ENCODE results near the gene NKX2-4. TPM values are rescaled to one million over a fixed set of nuclear protein-coding genes. Genes with fewer than 3 reads are reported as not detected.

The NKX2-4 gene
- total RNA-seq, 1 experiment from 2014 or later, result 0.15 TPM

- H3K18ac ChIP-seq (ENCODE audit: insufficient read length, low read depth, low read length), result no peak overlapping the region
- H3K23me2 ChIP-seq (ENCODE audit: insufficient read length, low read depth, low read length, poor library complexity, severe bottlenecking), result no peaks in the 10 kb centered on the region
- H4K20me1 ChIP-seq (ENCODE audit: control insufficient read depth, insufficient read depth, insufficient read length), result no peaks in the 10 kb centered on the region
- no peak overlapping the region for H2BK20ac ChIP-seq (ENCODE audit: low read depth, low read length, poor library complexity, severe bottlenecking)
- H3K27ac Mint-ChIP-seq, result no peak overlapping the region
- no peaks in the 10 kb centered on the region for H3K27me3 ChIP-seq (ENCODE audit: insufficient read depth, low read length)
- H3K9me3 ChIP-seq (ENCODE audit: control insufficient read depth, low read depth, low read length), result no peaks in the 10 kb centered on the region
- H3K9ac ChIP-seq (ENCODE audit: extremely low read depth, insufficient read length, low read length), result no peak overlapping the region
- peaks cover 2% of the 10 kb centered on the region for H3K79me1 ChIP-seq (ENCODE audit: insufficient read depth, low read depth, low read length, poor library complexity, severe bottlenecking)
- H3K23ac ChIP-seq (ENCODE audit: insufficient read length, low read depth, low read length), result no peak overlapping the region
- peaks cover 11 to 12% of the 10 kb centered on the region in 2 experiments; a peak in 3 of 4 replicates for H3K4me1 Mint-ChIP-seq
- H3K4ac ChIP-seq (ENCODE audit: low read depth, low read length), result no peak overlapping the region
- H3K14ac ChIP-seq (ENCODE audit: insufficient read depth, low read length), result no peak overlapping the region
- no peak overlapping the region for H2AK5ac ChIP-seq (ENCODE audit: insufficient read length, low read length)
- no peak overlapping the region for H4K8ac ChIP-seq (replicated peaks; ENCODE audit: insufficient read length, low read depth, low read length)
- no peak overlapping the region for H3K27ac ChIP-seq (ENCODE audit: insufficient read length, low read depth, low read length)
- H2BK120ac ChIP-seq (ENCODE audit: low read depth, low read length, poor library complexity, severe bottlenecking), result no peak overlapping the region
- no peak overlapping the region for H2BK12ac ChIP-seq (ENCODE audit: insufficient read length, low read depth, low read length)
- no peak overlapping the region for H3T11ph ChIP-seq (ENCODE audit: low read length)
- H2AFZ ChIP-seq (ENCODE audit: low read length), result no peak overlapping the region
- H3K79me2 ChIP-seq (ENCODE audit: insufficient read depth, low read length), result peaks cover 2% of the 10 kb centered on the region; the same call in 1 of the 2 replicates
- H2BK5ac ChIP-seq (ENCODE audit: insufficient read length, low read length), result no peak overlapping the region
- no peak overlapping the region for H3K4me3 Mint-ChIP-seq
- no peak for DNase-seq
- no peaks in the 10 kb centered on the region for H3K27me3 Mint-ChIP-seq (ENCODE audit: low read depth)
- no peak overlapping the region for H2BK15ac ChIP-seq (ENCODE audit: low read depth, low read length)
- no peak overlapping the region for H4K5ac ChIP-seq (ENCODE audit: insufficient read length, low read depth, low read length)
- peaks cover 17 to 44% (median 37%) of the 10 kb centered on the region in 3 experiments; a peak in 6 of 7 replicates for H3K36me3 Mint-ChIP-seq (ENCODE audit: insufficient read depth in 1 of 3, low read depth in 3 of 3)
- no peak overlapping the region for H4K91ac ChIP-seq (ENCODE audit: insufficient read length, low read depth, low read length)
- no peaks in the 10 kb centered on the region for H3K9me3 Mint-ChIP-seq
- no peaks in the 10 kb centered on the region for H3K4me1 ChIP-seq (ENCODE audit: insufficient read depth, low read length)
- WGBS (ENCODE audit: extremely low coverage, insufficient read length, low lambda C conversion rate), result 100% methylated on average over 1 of the region's 2 CpGs
- no peak overlapping the region for H3K56ac ChIP-seq (ENCODE audit: insufficient read length, low read depth, low read length)
- H3K4me2 ChIP-seq (ENCODE audit: insufficient read depth, insufficient read length, low read length), result no peak overlapping the region
- TF ChIP-seq CTCF (conservative IDR thresholded peaks at IDR 0.05), result no peak
Measured at GRCh38 chr20:21372016-21372415, 25.3 kb downstream of the NKX2-4 start.

All from H9 (cell line).